Measurements from ENCODE around the gene PLGRKT.

DNA sequence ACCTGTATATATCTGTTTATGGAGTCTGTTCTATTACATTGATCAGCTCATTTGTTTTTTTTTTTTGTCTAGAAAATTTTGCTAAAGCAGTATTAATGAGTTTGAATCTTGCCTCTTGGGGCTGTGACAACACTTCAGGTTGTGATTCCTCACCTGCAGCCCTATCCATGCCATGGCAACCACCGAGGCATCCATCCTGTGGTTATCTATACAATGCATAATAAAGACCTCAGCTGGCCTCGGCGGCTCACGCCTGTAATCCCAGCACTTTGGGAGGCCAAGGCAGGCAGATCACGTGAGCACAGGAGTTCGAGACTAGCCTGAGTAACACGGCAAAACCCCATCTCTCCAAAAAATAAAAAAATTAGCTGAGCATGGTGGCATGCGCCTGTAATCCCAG is 44.5 kb upstream of the PLGRKT start:
- TF ChIP-seq CTCF (IDR thresholded peaks at IDR 0.05) (no peak), POLR2A (IDR thresholded peaks at IDR 0.05) (no peak)

Measured in uterus (tissue), 2 donors.